Occipital lobe (tissue), 2 donors: ENCODE measurements around the gene PPM1L. TPM values are rescaled to one million over a fixed set of nuclear protein-coding genes. Genes with fewer than 3 reads are reported as not detected.

ENCODE experiments used
- DNase-seq: peaks from one replicate; lab custom pipeline; 2025; lab: John Stamatoyannopoulos, UW
- total RNA-seq: library from RNA; depleted of rRNA; stranded (reverse); fragments of >200 nt; gene quantifications from one replicate; pipeline ENCODE4 v1.2.3, GENCODE V29; 2014

The PPM1L gene
- total RNA-seq, 1 donor from 2014 or later: 90.3 TPM

- DNase-seq: no peak
Measured at GRCh38 chr3:160924776-160925175, 168.7 kb downstream of the PPM1L start.

- DNase-seq: no peak
Measured at GRCh38 chr3:160927620-160928019, 171.6 kb downstream of the PPM1L start.

- DNase-seq: no peak
Measured at GRCh38 chr3:160928183-160928726, 172.2 kb downstream of the PPM1L start.

GRCh38 chr3:160929595-160929994 lies 173.6 kb downstream of the PPM1L start:
- DNase-seq: no peak

GRCh38 chr3:160931474-160931873 lies 175.4 kb downstream of the PPM1L start:
- no peak for DNase-seq

- no peak for DNase-seq
Measured at GRCh38 chr3:160935413-160936095, 179.5 kb downstream of the PPM1L start.

GRCh38 chr3:160941885-160942494 lies 186.0 kb downstream of the PPM1L start:
- no peak for DNase-seq

- DNase-seq: no peak
Measured at GRCh38 chr3:160943996-160944395, 188.0 kb downstream of the PPM1L start.

- no peak for DNase-seq
Measured at GRCh38 chr3:160945336-160945735, 189.3 kb downstream of the PPM1L start.

- DNase-seq: no peak
Measured at GRCh38 chr3:160948273-160948672, 192.2 kb downstream of the PPM1L start.

- DNase-seq: no peak
Measured at GRCh38 chr3:160949460-160949859, 193.4 kb downstream of the PPM1L start.

GRCh38 chr3:160950542-160950941 lies 194.5 kb downstream of the PPM1L start:
- DNase-seq: no peak

GRCh38 chr3:160950954-160951353 lies 194.9 kb downstream of the PPM1L start:
- no peak for DNase-seq

GRCh38 chr3:160951642-160952487 lies 195.8 kb downstream of the PPM1L start:
- DNase-seq: no peak

- no peak for DNase-seq
Measured at GRCh38 chr3:160953686-160954085, 197.7 kb downstream of the PPM1L start.

- no peak for DNase-seq
Measured at GRCh38 chr3:160956785-160957184, 200.8 kb downstream of the PPM1L start.

- no peak for DNase-seq
Measured at GRCh38 chr3:160960568-160960967, 204.5 kb downstream of the PPM1L start.

- no peak for DNase-seq
Measured at GRCh38 chr3:160963949-160964348, 207.9 kb downstream of the PPM1L start.

- DNase-seq: no peak
Measured at GRCh38 chr3:160968761-160969160, 212.7 kb downstream of the PPM1L start.

- no peak for DNase-seq
Measured at GRCh38 chr3:160973067-160973809, 217.2 kb downstream of the PPM1L start.

GRCh38 chr3:160977773-160978172 lies 221.7 kb downstream of the PPM1L start:
- no peak for DNase-seq
